ENCODE data around the gene PTPRT. TPM values are rescaled to one million over a fixed set of nuclear protein-coding genes. Genes with fewer than 3 reads are reported as not detected.

The PTPRT gene
- total and polyA plus RNA-seq, 12 donors, result 0.04 to 0.53 (median 0.22) TPM; not detected in 1

GRCh38 chr20:42747765-42748411, 441.8 kb downstream of the PTPRT start:
- no peak overlapping the region for H3K27ac ChIP-seq
- intact Hi-C loops (cut with DNase I), result no loop called here
- H3K4me3 ChIP-seq, result no peak overlapping the region
- DNase-seq (no peak), ATAC-seq (no peak)
- peaks cover 0 to 11% (median 0%) of the 10 kb centered on the region in 11 donors for H3K9me3 ChIP-seq
- WGBS, 2 donors, result 46 to 51% methylated on average over 2 of the region's 2 CpGs
- TF ChIP-seq CTCF (IDR thresholded peaks at IDR 0.05), result no peak
- H3K4me1 ChIP-seq, result no peaks in the 10 kb centered on the region
- H3K27me3 ChIP-seq, result no peaks in the 10 kb centered on the region
- H3K36me3 ChIP-seq, result no peaks in the 10 kb centered on the region

GRCh38 chr20:42744756-42745465, 444.8 kb downstream of the PTPRT start:
- ATAC-seq (no peak), DNase-seq (no peak)
- no peak overlapping the region for H3K4me3 ChIP-seq
- no peak overlapping the region for H3K27ac ChIP-seq
- H3K9me3 ChIP-seq, result peaks cover 0 to 21% (median 0%) of the 10 kb centered on the region in 11 donors
- no peaks in the 10 kb centered on the region for H3K4me1 ChIP-seq
- no peaks in the 10 kb centered on the region for H3K27me3 ChIP-seq
- intact Hi-C loops (cut with DNase I), result no loop called here
- TF ChIP-seq CTCF (IDR thresholded peaks at IDR 0.05), result no peak
- 67 to 69% methylated on average over 6 of the region's 6 CpGs for WGBS, 2 donors
- H3K36me3 ChIP-seq, result no peaks in the 10 kb centered on the region

- H3K4me1 ChIP-seq, result no peaks in the 10 kb centered on the region
- H3K4me3 ChIP-seq, result no peak overlapping the region
- DNase-seq (no peak), ATAC-seq (no peak)
- no peak for TF ChIP-seq CTCF (IDR thresholded peaks at IDR 0.05)
- H3K9me3 ChIP-seq, result peaks cover 0 to 21% (median 0%) of the 10 kb centered on the region in 11 donors
- H3K27me3 ChIP-seq, result no peaks in the 10 kb centered on the region
- H3K27ac ChIP-seq, result no peak overlapping the region
- intact Hi-C loops (cut with DNase I), result no loop called here
- 68 to 70% methylated on average over 5 of the region's 5 CpGs for WGBS, 2 donors
- H3K36me3 ChIP-seq, result no peaks in the 10 kb centered on the region
Measured at GRCh38 chr20:42742926-42743325, 446.8 kb downstream of the PTPRT start.

GRCh38 chr20:42741906-42742305, 447.8 kb downstream of the PTPRT start:
- ATAC-seq, result no peak
- DNase-seq, result no peak
- Histone ChIP-seq H3K4me1 (no peaks in the 10 kb centered on the region), H3K4me3 (no peak overlapping the region), H3K9me3 (peaks cover 0 to 21% (median 0%) of the 10 kb centered on the region in 11 donors), H3K27ac (no peak overlapping the region), H3K36me3 (no peaks in the 10 kb centered on the region), H3K27me3 (peaks cover 0 to 2% (median 0%) of the 10 kb centered on the region in 7 donors)
- intact Hi-C loops (cut with DNase I), result no loop called here
- WGBS, 2 donors, result 89 to 92% methylated on average over 4 of the region's 4 CpGs
- TF ChIP-seq CTCF (IDR thresholded peaks at IDR 0.05), result no peak

Data from heart right ventricle (tissue), 16 donors.